Endodermal cell (in vitro differentiated cells): ENCODE results near the gene TPH2. TPM values are rescaled to one million over a fixed set of nuclear protein-coding genes. Genes with fewer than 3 reads are reported as not detected.

Source experiments
- DNase-seq: peaks from one replicate; pipeline ENCODE4 v3.0.0-alpha.2; 2017
- H3K27ac ChIP-seq: 2 replicates; pipeline ENCODE4 v1.5.1; 2013; ENCODE audit warnings: mild to moderate bottlenecking, low read depth, low read length, moderate library complexity
- H3K27me3 ChIP-seq: 2 replicates; pipeline ENCODE4 v1.6.1; 2013; ENCODE audit warnings: mild to moderate bottlenecking, low read length, moderate library complexity; ENCODE audit not compliant: insufficient read depth, control insufficient read depth, poor library complexity, severe bottlenecking
- H3K36me3 ChIP-seq: 2 replicates; pipeline ENCODE4 v1.7.0; 2013; ENCODE audit warnings: mild to moderate bottlenecking, low read length, moderate library complexity; ENCODE audit not compliant: control insufficient read depth, insufficient read depth
- H3K4me1 ChIP-seq: one replicate; pipeline ENCODE4 v1.7.0; 2013; ENCODE audit warnings: low read length; ENCODE audit not compliant: control insufficient read depth, insufficient read depth
- H3K4me3 ChIP-seq: 2 replicates; pipeline ENCODE4 v1.5.1; 2013; ENCODE audit warnings: mild to moderate bottlenecking, low read length, moderate library complexity
- H3K9ac ChIP-seq: 2 replicates; pipeline ENCODE4 v1.6.1; 2013; ENCODE audit warnings: mild to moderate bottlenecking, low read length, moderate library complexity; ENCODE audit not compliant: poor library complexity, severe bottlenecking; ENCODE audit errors: extremely low read depth
- H3K9me3 ChIP-seq: 2 replicates; pipeline ENCODE4 v1.6.1; 2013; ENCODE audit warnings: mild to moderate bottlenecking, low read length, moderate library complexity; ENCODE audit not compliant: control insufficient read depth
- H3K27ac Mint-ChIP-seq: 2 replicates; pipeline ENCODE4 v1.8.0; 2020; ENCODE audit warnings: mixed read lengths
- H3K27me3 Mint-ChIP-seq: 2 replicates; pipeline ENCODE4 v1.8.0; 2021; ENCODE audit warnings: mild to moderate bottlenecking, mixed read lengths; ENCODE audit not compliant: insufficient read depth
- H3K36me3 Mint-ChIP-seq: 2 replicates; pipeline ENCODE4 v1.8.0; 2020; ENCODE audit warnings: low read depth, mixed read lengths
- H3K4me1 Mint-ChIP-seq: 2 replicates; pipeline ENCODE4 v1.8.0; 2020; ENCODE audit warnings: mixed read lengths
- H3K4me3 Mint-ChIP-seq: 2 replicates; pipeline ENCODE4 v1.8.0; 2020; ENCODE audit warnings: mild to moderate bottlenecking, moderate library complexity, mixed read lengths
- H3K9me3 Mint-ChIP-seq: 2 replicates; pipeline ENCODE4 v1.8.0; 2020; ENCODE audit warnings: mild to moderate bottlenecking, mixed read lengths
- CTCF ChIP-seq: fragments of 200-600 bp; sonication (generic); conservative IDR thresholded peaks from 2 replicates; pipeline ENCODE4 v1.5.0; 2021; ENCODE audit warnings: antibody characterized with exemption, mild to moderate bottlenecking
- WGBS, 2 experiments: methylation state at CpG; one replicate each; pipeline versions ENCODE4 v1.1.5 to v1.1.7; 2013; ENCODE audit warnings: missing lambda C conversion rate in 2 of 2, mixed read lengths in 1 of 2; ENCODE audit not compliant: insufficient coverage in 1 of 2, insufficient read length in 1 of 2; 5-methylcytosine and 5-hydroxymethylcytosine counted together
- total RNA-seq, 2 donors: library from RNA; stranded (reverse); fragmentation: NEBNext Ultra II Directional in 1 of 2; extraction: Animal tissue kit (Norgen Biotek cat#: 25700) in 1 of 2; gene quantifications; 2 replicates in 1 of 2; 3 replicates in 1 of 2; pipeline ENCODE4 v1.2.1, GENCODE V29; 2021

The TPH2 gene
- total RNA-seq, 2 donors from 2014 or later: 0.11 TPM; not detected in 1

- H3K9me3 ChIP-seq: no peaks in the 10 kb centered on the region
- no peaks in the 10 kb centered on the region for H3K36me3 ChIP-seq
- H3K27me3 ChIP-seq: no peaks in the 10 kb centered on the region
- H3K4me1 Mint-ChIP-seq: peaks cover 62% of the 10 kb centered on the region
- H3K4me1 ChIP-seq: peaks cover 5% of the 10 kb centered on the region
- no peak overlapping the region for H3K9ac ChIP-seq
- no peaks in the 10 kb centered on the region for H3K36me3 Mint-ChIP-seq
- no peak overlapping the region for H3K4me3 Mint-ChIP-seq
- H3K27ac ChIP-seq: no peak overlapping the region
- no peak for DNase-seq
- peaks cover 1% of the 10 kb centered on the region for H3K27me3 Mint-ChIP-seq
- H3K27ac Mint-ChIP-seq: peak overlapping the region; percentile 73
- no peak for TF ChIP-seq CTCF
- no peaks in the 10 kb centered on the region for H3K9me3 Mint-ChIP-seq
- 47 to 91% methylated on average over 1 to 2 of the region's 2 CpGs for WGBS, 2 experiments
- no peak overlapping the region for H3K4me3 ChIP-seq
Measured at GRCh38 chr12:71958056-71958455, 19.4 kb downstream of the TPH2 start.

- WGBS, 2 experiments: 67 to 100% methylated on average over 1 to 2 of the region's 2 CpGs
- H3K27ac Mint-ChIP-seq: peak overlapping the region; percentile 73
- H3K4me1 Mint-ChIP-seq: peaks cover 58% of the 10 kb centered on the region
- Histone ChIP-seq H3K36me3 (no peaks in the 10 kb centered on the region), H3K9me3 (no peaks in the 10 kb centered on the region), H3K4me3 (peak overlapping the region; percentile 33), H3K27me3 (no peaks in the 10 kb centered on the region), H3K9ac (no peak overlapping the region), H3K4me1 (peaks cover 5% of the 10 kb centered on the region), H3K27ac (no peak overlapping the region)
- DNase-seq: no peak
- peaks cover 1% of the 10 kb centered on the region for H3K27me3 Mint-ChIP-seq
- TF ChIP-seq CTCF: no peak
- no peaks in the 10 kb centered on the region for H3K36me3 Mint-ChIP-seq
- H3K4me3 Mint-ChIP-seq: no peak overlapping the region
- H3K9me3 Mint-ChIP-seq: no peaks in the 10 kb centered on the region
Measured at GRCh38 chr12:71958457-71958856, 19.8 kb downstream of the TPH2 start.

- WGBS, 2 experiments: 40 to 78% methylated on average over 1 to 4 of the region's 4 CpGs
- TF ChIP-seq CTCF: no peak
- no peaks in the 10 kb centered on the region for H3K36me3 ChIP-seq
- no peaks in the 10 kb centered on the region for H3K36me3 Mint-ChIP-seq
- H3K9me3 ChIP-seq: no peaks in the 10 kb centered on the region
- no peak for DNase-seq
- peak overlapping the region; percentile 33 for H3K4me3 ChIP-seq
- peaks cover 5% of the 10 kb centered on the region for H3K4me1 ChIP-seq
- H3K27ac Mint-ChIP-seq: peak overlapping the region; percentile 73
- H3K27me3 ChIP-seq: no peaks in the 10 kb centered on the region
- H3K27me3 Mint-ChIP-seq: peaks cover 1% of the 10 kb centered on the region
- H3K4me3 Mint-ChIP-seq: no peak overlapping the region
- no peak overlapping the region for H3K27ac ChIP-seq
- no peak overlapping the region for H3K9ac ChIP-seq
- H3K4me1 Mint-ChIP-seq: peaks cover 55% of the 10 kb centered on the region
- H3K9me3 Mint-ChIP-seq: no peaks in the 10 kb centered on the region
Measured at GRCh38 chr12:71958993-71959578, 20.4 kb downstream of the TPH2 start.
